Mesenchymal stem cell (in vitro differentiated cells and primary cell): Measurements from ENCODE around the gene THOC7.
A peak's percentile ranks its signal among the peaks of the same experiment; 100 is the strongest.

Source experiments
- DNase-seq: peaks from one replicate; pipeline ENCODE4 v3.0.0-alpha.2; 2013
- H2AFZ ChIP-seq: one replicate; pipeline ENCODE4 v1.6.1; 2013; ENCODE audit warnings: low read depth, mild to moderate bottlenecking, control low read depth, inconsistent platforms, low read length, moderate library complexity
- H2AK5ac ChIP-seq: 2 replicates; pipeline ENCODE4 v1.6.1; 2013; ENCODE audit warnings: low read length, moderate library complexity, mild to moderate bottlenecking, inconsistent platforms; ENCODE audit not compliant: severe bottlenecking
- H2BK120ac ChIP-seq: one replicate; pipeline ENCODE4 v1.6.1; 2013; ENCODE audit warnings: low read depth, mild to moderate bottlenecking, inconsistent platforms, low read length, moderate library complexity
- H2BK12ac ChIP-seq, 2 experiments: one replicate each; pipeline ENCODE4 v1.6.1; 2013; ENCODE audit warnings: inconsistent platforms in 2 of 2, low read length in 2 of 2, mild to moderate bottlenecking in 2 of 2, moderate library complexity in 2 of 2, control low read depth in 1 of 2
- H2BK15ac ChIP-seq: one replicate; pipeline ENCODE4 v1.6.1; 2013; ENCODE audit warnings: mild to moderate bottlenecking, low read depth, inconsistent platforms; ENCODE audit not compliant: poor library complexity, severe bottlenecking
- H2BK5ac ChIP-seq: 2 replicates; pipeline ENCODE4 v1.6.1; 2013; ENCODE audit warnings: low read depth, mild to moderate bottlenecking, low read length, control low read depth, inconsistent platforms; ENCODE audit not compliant: poor library complexity, severe bottlenecking
- H3K14ac ChIP-seq, 2 experiments: one replicate each; pipeline ENCODE4 v1.6.1; 2013; ENCODE audit warnings: inconsistent platforms in 2 of 2, low read length in 2 of 2, control low read depth in 1 of 2, mild to moderate bottlenecking in 1 of 2, moderate library complexity in 1 of 2
- H3K18ac ChIP-seq, 2 experiments: one replicate each; pipeline ENCODE4 v1.6.1; 2013; ENCODE audit warnings: inconsistent platforms in 2 of 2, low read length in 2 of 2, control low read depth in 1 of 2, low read depth in 1 of 2, mild to moderate bottlenecking in 1 of 2
- H3K23ac ChIP-seq, 2 experiments: one replicate each; pipeline ENCODE4 v1.6.1; 2013; ENCODE audit warnings: inconsistent platforms in 2 of 2, low read length in 2 of 2, mild to moderate bottlenecking in 2 of 2, moderate library complexity in 2 of 2, control low read depth in 1 of 2
- H3K27ac ChIP-seq: 2 replicates; pipeline ENCODE4 v1.5.1; 2013; ENCODE audit warnings: mild to moderate bottlenecking, moderate library complexity, low read length, control low read depth, inconsistent platforms; ENCODE audit not compliant: poor library complexity, severe bottlenecking
- H3K27me3 ChIP-seq, 2 experiments: 2 replicates each; pipeline versions ENCODE4 v1.6.1 to v1.7.0; 2013; ENCODE audit warnings: low read length in 2 of 2, mild to moderate bottlenecking in 2 of 2, moderate library complexity in 2 of 2, control low read depth in 1 of 2, inconsistent platforms in 1 of 2; ENCODE audit not compliant: control insufficient read depth in 1 of 2, insufficient read depth in 1 of 2
- H3K36me3 ChIP-seq, 2 experiments: 2 replicates each; pipeline versions ENCODE4 v1.6.1 to v1.7.0; 2013; ENCODE audit warnings: low read length in 2 of 2, control low read depth in 1 of 2, inconsistent platforms in 1 of 2, low read depth in 1 of 2, mild to moderate bottlenecking in 1 of 2; ENCODE audit not compliant: insufficient read depth in 2 of 2, control insufficient read depth in 1 of 2
- H3K4ac ChIP-seq, 2 experiments: one replicate each; pipeline ENCODE4 v1.6.1; 2013; ENCODE audit warnings: inconsistent platforms in 2 of 2, low read length in 2 of 2, mild to moderate bottlenecking in 2 of 2, moderate library complexity in 2 of 2, control low read depth in 1 of 2, low read depth in 1 of 2
- H3K4me1 ChIP-seq: 2 replicates; pipeline ENCODE4 v1.6.1; 2013; ENCODE audit warnings: low read depth, low read length, control low read depth; ENCODE audit not compliant: control insufficient read depth, insufficient read depth
- H3K4me2 ChIP-seq: 2 replicates; pipeline ENCODE4 v1.6.1; 2013; ENCODE audit warnings: low read length, mild to moderate bottlenecking, inconsistent platforms; ENCODE audit not compliant: poor library complexity, severe bottlenecking
- H3K4me3 ChIP-seq, 2 experiments: 2 replicates each; pipeline versions ENCODE4 v1.5.1 to v1.7.0; 2013; ENCODE audit warnings: low read length in 2 of 2, mild to moderate bottlenecking in 2 of 2, control low read depth in 1 of 2, low read depth in 1 of 2; ENCODE audit not compliant: insufficient read depth in 1 of 2
- H3K79me1 ChIP-seq: replicated peaks from 2 replicates; pipeline ENCODE4 v1.6.1; 2013; ENCODE audit warnings: mild to moderate bottlenecking, control low read depth, low read length, inconsistent platforms; ENCODE audit not compliant: poor library complexity, severe bottlenecking
- H3K9ac ChIP-seq: 2 replicates; pipeline ENCODE4 v1.7.0; 2013; ENCODE audit warnings: mild to moderate bottlenecking, low read length, moderate library complexity
- H3K9me3 ChIP-seq: 2 replicates; pipeline ENCODE4 v1.7.0; 2013; ENCODE audit warnings: mild to moderate bottlenecking, low read length; ENCODE audit not compliant: control insufficient read depth
- H4K8ac ChIP-seq: one replicate; pipeline ENCODE4 v1.6.1; 2013; ENCODE audit warnings: inconsistent platforms, mild to moderate bottlenecking, low read length, moderate library complexity
- H4K91ac ChIP-seq: one replicate; pipeline ENCODE4 v1.6.1; 2013; ENCODE audit warnings: mild to moderate bottlenecking, low read length, inconsistent platforms
- WGBS: methylation state at CpG from one replicate; pipeline ENCODE4 v1.1.7; 2013; ENCODE audit warnings: mixed read lengths; 5-methylcytosine and 5-hydroxymethylcytosine counted together

Gene THOC7

DNA sequence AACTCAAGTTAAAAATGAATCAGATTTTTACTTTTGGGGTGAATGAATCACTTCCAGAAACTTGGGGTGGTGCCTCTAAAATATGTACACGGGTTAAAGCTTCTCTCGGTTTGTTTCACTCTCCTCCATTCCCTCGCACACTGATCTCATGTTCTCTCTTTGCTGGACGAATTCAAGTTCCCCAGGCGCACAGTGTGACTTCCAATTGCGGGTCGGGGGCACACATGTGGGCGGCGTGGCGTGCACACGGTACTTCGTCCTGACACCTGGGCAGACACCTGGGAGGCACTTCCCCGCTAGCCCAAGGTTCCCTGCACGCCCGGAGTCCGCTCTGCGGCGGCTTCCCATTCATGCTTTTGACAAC lies 47.9 kb upstream of the THOC7 start:
- no peak overlapping the region for H2BK15ac ChIP-seq
- 3% methylated on average over 18 of the region's 18 CpGs for WGBS

DNA sequence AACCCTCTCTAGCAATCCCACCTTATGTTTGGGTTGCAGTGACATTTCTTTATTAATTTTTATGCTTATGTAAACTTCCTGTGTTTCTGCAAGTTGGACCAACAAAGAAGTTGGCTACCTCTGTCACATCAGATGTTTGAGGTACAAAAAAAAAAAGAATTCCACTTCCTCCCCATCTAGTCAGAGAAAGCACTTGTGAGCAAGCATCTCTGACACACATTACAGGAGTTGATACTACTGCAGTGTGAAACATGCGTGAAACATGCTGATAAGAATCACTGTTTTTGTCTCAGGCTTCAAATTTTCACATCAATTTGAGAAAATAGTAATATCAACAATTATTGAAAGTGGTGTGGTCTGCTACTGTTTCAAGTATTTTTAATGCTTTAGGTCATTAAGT lies 47.3 kb upstream of the THOC7 start:
- Histone ChIP-seq H4K91ac (no peak overlapping the region), H3K4ac (no peak overlapping the region), H4K8ac (no peak overlapping the region), H3K27me3 (no peaks in the 10 kb centered on the region), H3K9me3 (no peaks in the 10 kb centered on the region), H2AFZ (no peak overlapping the region), H3K4me2 (peak overlapping the region; percentile 99), H2BK15ac (no peak overlapping the region), H3K27ac (no peak overlapping the region), H3K18ac (no peak overlapping the region), H3K79me1 (peaks cover 24% of the 10 kb centered on the region), H3K4me3 (peak overlapping the region in 1 of 2 experiments; percentile 86), H2BK120ac (no peak overlapping the region), H3K9ac (peak overlapping the region; percentile 92), H2AK5ac (no peak overlapping the region), H3K36me3 (peaks cover 4 to 18% of the 10 kb centered on the region in 2 experiments), H3K4me1 (peaks cover 4% of the 10 kb centered on the region), H3K23ac (no peak overlapping the region), H3K14ac (no peak overlapping the region), H2BK5ac (no peak overlapping the region), H2BK12ac (no peak overlapping the region)
- DNase-seq = no peak
- no CpG with 5 or more reads among the region's 1 CpG for WGBS

More for the DNA sequence above, 47.9 kb upstream of the THOC7 start:
- Histone ChIP-seq H3K9ac (peak overlapping the region; percentile 92), H3K4me1 (peaks cover 4% of the 10 kb centered on the region), H3K9me3 (no peaks in the 10 kb centered on the region), H3K27ac (peak overlapping the region; percentile 5), H3K36me3 (peaks cover 4 to 18% of the 10 kb centered on the region in 2 experiments), H3K27me3 (no peaks in the 10 kb centered on the region), H2AFZ (no peak overlapping the region), H3K4ac (peak overlapping the region; percentile 68 to 71), H3K14ac (peak overlapping the region in 1 of 2 experiments; percentile 59), H3K23ac (no peak overlapping the region), H3K18ac (peak overlapping the region; percentile 80 to 89), H2BK120ac (no peak overlapping the region), H3K79me1 (peaks cover 21% of the 10 kb centered on the region), H3K4me2 (peak overlapping the region; percentile 99), H4K91ac (peak overlapping the region; percentile 93), H2BK12ac (peak overlapping the region in 1 of 2 experiments; percentile 12), H2BK5ac (no peak overlapping the region), H2AK5ac (no peak overlapping the region), H4K8ac (peak overlapping the region; percentile 88), H3K4me3 (peak overlapping the region; percentile 86 to 87)
- no peak for DNase-seq

GRCh38 chr3:63910001-63910400 lies 46.4 kb upstream of the THOC7 start:
- Histone ChIP-seq H3K4me1 (peaks cover 4% of the 10 kb centered on the region), H2AFZ (no peak overlapping the region), H3K4me3 (no peak overlapping the region), H3K4ac (no peak overlapping the region), H2BK120ac (no peak overlapping the region), H3K4me2 (no peak overlapping the region), H3K18ac (no peak overlapping the region), H3K23ac (no peak overlapping the region), H2BK5ac (no peak overlapping the region), H3K79me1 (peaks cover 24% of the 10 kb centered on the region), H3K14ac (no peak overlapping the region), H3K27ac (no peak overlapping the region), H2BK15ac (no peak overlapping the region), H3K36me3 (peaks cover 3 to 16% of the 10 kb centered on the region in 2 experiments), H3K27me3 (no peaks in the 10 kb centered on the region), H3K9me3 (no peaks in the 10 kb centered on the region), H4K8ac (no peak overlapping the region), H2BK12ac (no peak overlapping the region), H4K91ac (no peak overlapping the region), H3K9ac (peak overlapping the region; percentile 92), H2AK5ac (no peak overlapping the region)
- DNase-seq = no peak
- WGBS = 100% methylated on average over 3 of the region's 4 CpGs

- Histone ChIP-seq H3K18ac (no peak overlapping the region), H2BK5ac (no peak overlapping the region), H3K4me2 (no peak overlapping the region), H3K27me3 (no peaks in the 10 kb centered on the region), H2BK15ac (no peak overlapping the region), H4K8ac (no peak overlapping the region), H2BK12ac (no peak overlapping the region), H4K91ac (no peak overlapping the region), H3K9me3 (no peaks in the 10 kb centered on the region), H2AK5ac (no peak overlapping the region), H3K79me1 (peaks cover 21% of the 10 kb centered on the region), H3K9ac (no peak overlapping the region), H3K4me3 (no peak overlapping the region), H3K4ac (no peak overlapping the region), H2AFZ (no peak overlapping the region), H3K27ac (no peak overlapping the region), H3K14ac (no peak overlapping the region), H3K4me1 (peaks cover 4% of the 10 kb centered on the region), H3K36me3 (peaks cover 0 to 17% of the 10 kb centered on the region in 2 experiments), H3K23ac (no peak overlapping the region), H2BK120ac (no peak overlapping the region)
- 13% methylated on average over 1 of the region's 2 CpGs for WGBS
- peak; percentile 35 for DNase-seq
Observed at GRCh38 chr3:63909431-63909830, 45.8 kb upstream of the THOC7 start.
